Measurements from ENCODE around the gene RPS19BP1.

- TF ChIP-seq CTCF (IDR thresholded peaks at IDR 0.05; ENCODE audit: low read depth, low read length, poor library complexity, severe bottlenecking): peak; percentile 78
- no peak for TF ChIP-seq EZH2phosphoT487 (IDR thresholded peaks at IDR 0.05; ENCODE audit: borderline replicate concordance, low read length)
Observed at GRCh38 chr22:39559456-39560105, 27.0 kb upstream of the RPS19BP1 start.

Data from DOHH2 (cell line).